Hepatocyte (in vitro differentiated cells): ENCODE measurements around the gene CNTN4.

Experiments used
- EZH2 ChIP-seq: fragments of 200-600 bp; sonication (generic); IDR thresholded peaks from 2 replicates; pipeline ENCODE4 v1.6.1; 2016; ENCODE audit warnings: antibody characterized with exemption, mild to moderate bottlenecking, borderline replicate concordance
- EZH2phosphoT487 ChIP-seq: fragments of 200-600 bp; sonication (generic); IDR thresholded peaks from one replicate; pipeline ENCODE4 v1.6.1; 2018; ENCODE audit warnings: antibody characterized with exemption, mild to moderate bottlenecking, low read depth, moderate library complexity; ENCODE audit not compliant: unreplicated experiment, severe bottlenecking
- TF ChIP-seq, protein P1 (sequence below): fragments of 200-600 bp; sonication (generic); IDR thresholded peaks from 2 replicates; pipeline ENCODE4 v1.5.1; 2016; ENCODE audit warnings: antibody characterized with exemption, mild to moderate bottlenecking; ENCODE audit not compliant: poor library complexity

DNA sequence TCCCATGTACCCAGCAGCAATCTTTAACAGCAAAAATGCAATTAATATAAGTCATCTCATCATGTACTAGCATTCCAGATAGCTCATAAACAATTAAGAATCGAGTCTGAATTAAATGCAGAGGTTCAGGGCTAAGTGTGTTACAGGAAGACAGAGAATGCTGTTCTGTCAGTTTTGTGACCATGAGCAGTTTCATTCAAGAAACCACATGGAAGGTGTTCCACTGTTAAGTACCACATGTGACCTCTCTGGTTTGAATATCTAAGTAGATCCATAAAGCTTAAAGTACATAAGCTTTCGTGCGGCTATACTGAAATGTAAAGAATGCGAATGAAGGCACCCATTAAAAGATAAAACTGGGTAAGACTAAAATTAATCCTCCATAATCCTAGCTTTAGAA is 739.2 kb downstream of the CNTN4 start:
- TF ChIP-seq EZH2 (no peak), EZH2phosphoT487 (no peak)
- TF ChIP-seq, protein P1, sequence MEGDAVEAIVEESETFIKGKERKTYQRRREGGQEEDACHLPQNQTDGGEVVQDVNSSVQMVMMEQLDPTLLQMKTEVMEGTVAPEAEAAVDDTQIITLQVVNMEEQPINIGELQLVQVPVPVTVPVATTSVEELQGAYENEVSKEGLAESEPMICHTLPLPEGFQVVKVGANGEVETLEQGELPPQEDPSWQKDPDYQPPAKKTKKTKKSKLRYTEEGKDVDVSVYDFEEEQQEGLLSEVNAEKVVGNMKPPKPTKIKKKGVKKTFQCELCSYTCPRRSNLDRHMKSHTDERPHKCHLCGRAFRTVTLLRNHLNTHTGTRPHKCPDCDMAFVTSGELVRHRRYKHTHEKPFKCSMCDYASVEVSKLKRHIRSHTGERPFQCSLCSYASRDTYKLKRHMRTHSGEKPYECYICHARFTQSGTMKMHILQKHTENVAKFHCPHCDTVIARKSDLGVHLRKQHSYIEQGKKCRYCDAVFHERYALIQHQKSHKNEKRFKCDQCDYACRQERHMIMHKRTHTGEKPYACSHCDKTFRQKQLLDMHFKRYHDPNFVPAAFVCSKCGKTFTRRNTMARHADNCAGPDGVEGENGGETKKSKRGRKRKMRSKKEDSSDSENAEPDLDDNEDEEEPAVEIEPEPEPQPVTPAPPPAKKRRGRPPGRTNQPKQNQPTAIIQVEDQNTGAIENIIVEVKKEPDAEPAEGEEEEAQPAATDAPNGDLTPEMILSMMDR: no peak
